ENCODE measurements around the gene TIGD1.

TIGD1 gene

DNA sequence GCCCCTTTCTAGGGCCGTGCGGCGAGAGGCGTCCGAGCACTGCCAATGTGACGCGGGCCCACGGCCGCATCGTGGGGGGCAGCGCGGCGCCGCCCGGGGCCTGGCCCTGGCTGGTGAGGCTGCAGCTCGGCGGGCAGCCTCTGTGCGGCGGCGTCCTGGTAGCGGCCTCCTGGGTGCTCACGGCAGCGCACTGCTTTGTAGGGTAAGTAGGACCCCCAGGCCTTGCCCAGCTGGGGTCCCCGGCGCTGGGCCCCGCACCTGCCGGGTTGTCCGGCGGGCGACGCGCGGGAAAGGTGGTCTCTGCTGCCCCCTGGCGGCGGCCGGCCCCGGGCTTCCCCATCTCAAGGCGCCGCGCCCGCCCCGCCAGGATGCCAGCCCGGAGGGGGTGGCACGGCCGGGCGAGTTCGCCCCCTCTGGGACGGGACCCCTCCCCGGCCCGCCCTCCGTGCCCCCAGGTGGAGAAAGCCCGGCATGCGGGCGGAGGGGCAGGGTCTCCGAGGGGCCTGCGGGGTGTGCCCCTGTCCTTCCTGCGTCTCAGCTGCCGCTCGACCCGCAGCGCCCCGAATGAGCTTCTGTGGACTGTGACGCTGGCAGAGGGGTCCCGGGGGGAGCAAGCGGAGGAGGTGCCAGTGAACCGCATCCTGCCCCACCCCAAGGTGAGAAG, 28.3 kb downstream of the TIGD1 start:
- no peak for DNase-seq

DNA sequence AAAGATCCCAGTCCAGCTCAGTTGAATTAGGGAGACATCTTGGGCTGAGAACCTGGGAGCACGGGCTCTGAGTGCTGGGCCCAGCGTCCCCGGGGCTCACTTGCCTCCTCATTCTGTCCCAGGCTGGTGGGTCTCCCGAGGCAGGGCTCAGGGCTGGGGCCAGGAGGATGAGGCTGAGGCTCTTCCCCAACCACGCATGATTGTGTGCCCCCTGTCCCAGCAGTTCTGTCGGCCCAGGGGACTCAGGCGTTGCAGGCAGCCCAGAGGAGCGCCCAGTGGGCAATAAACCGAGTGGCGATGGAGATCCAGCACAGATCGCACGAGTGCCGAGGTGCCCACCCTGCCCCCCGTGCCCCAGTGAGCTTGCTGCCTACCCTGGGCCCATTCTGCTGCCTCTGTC, 29.3 kb downstream of the TIGD1 start:
- no peak for DNase-seq

DNA sequence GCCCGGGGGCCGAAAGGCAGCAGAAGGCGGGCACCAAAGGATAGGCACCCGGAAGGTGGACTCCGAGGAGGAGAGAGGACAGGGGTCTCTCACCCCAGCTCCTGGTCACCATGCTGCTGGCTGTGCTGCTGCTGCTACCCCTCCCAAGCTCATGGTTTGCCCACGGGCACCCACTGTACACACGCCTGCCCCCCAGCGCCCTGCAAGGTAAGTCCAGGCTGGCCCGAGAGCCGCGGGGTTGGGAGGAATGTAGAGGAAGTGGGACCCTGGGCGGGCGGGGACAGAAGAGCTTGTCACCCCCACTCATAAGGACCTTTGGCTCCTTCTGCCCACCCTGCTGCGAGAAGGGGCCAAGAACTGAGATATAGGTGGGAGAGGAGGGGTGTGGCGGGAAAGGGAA, 29.9 kb downstream of the TIGD1 start:
- no peak for DNase-seq

DNA sequence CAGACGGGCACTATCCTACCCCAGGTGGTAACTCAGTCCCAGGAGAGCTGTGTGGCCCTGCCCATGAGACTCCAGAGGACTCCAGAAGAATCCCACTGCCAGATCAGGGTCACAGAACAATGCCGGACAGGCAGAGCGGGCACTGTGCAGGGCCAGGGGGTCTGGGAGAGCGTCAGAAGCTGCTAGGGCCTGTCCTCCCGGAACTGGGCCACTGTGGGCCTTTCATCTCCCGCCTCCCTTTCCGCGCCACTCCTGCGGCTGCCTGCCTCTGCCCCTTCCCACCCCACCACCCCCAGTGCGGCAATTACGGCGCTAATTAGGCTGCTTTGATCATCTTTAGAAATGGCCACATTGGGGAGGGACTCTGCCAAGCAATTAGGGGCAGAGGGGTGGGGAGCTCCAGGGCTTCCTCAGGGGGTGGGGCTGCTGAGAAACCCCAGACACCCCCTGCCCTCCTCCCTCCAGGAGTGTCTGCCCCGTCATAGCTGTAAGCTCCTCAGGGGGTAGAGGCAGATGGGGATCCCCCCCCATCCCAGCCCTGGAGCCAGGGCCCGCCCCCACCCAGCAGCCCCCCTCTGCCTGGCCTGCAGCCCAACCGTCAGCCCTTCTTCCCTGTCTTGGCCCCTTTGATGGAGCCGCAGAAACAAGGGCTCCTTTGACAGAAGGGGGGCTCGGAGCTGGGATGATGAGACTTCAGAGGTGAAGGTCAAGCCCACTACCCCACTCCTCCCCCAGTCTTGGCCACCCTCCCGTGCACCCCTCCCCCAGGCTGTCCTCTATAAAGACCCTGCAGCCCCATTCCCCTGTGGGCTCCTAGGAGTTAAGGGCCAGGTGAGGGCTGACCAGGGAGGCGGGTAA, 30.5 kb downstream of the TIGD1 start, which contains the start of gene PRSS56:
Gene PRSS56 (plus strand): TSS at position 808 of the 858 bp plus-strand sequence. CDS start 211 bp downstream, outside the sequence.
- peak; percentile 57 for DNase-seq

DNA sequence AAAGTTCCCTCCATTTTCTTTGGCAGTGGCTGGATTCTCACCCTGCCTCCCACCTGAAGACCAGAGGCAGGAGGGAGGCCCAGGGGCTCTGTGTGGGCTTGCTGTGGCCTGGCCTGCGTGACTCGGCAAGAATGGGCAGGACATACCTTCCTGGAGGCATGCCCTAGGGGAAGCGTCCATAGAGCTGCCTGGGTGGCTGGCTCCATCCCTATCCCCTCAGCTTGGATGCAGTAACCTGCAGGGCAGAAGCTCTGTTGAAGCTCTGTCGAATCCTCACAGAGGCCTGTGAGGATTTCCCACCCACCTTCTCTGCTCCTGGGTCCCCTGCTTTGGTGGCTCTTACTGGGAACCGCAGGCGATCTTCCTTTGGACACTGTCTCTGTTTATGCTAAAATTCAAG, 31.5 kb downstream of the TIGD1 start:
- no peak for DNase-seq

DNA sequence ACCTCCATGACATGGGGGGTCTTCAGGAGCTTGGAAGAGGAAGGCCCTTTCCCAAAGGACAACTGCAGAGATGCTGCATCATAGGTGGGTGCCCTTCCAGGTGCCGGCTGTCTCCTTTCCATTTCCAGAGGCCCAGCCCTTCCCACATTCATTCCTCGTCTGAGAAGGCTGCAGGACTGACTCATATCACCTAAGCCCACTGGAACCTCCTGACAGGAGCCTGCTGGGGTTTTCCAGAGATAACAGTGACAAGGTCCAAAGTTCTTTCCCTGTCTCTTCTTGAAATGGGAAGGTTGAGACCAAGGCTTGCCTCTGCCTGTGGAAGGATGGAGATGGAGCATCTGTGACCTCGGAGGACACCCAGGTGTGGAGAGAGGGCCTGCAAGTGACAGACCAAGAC, 33.8 kb downstream of the TIGD1 start:
- no peak for DNase-seq

DNA sequence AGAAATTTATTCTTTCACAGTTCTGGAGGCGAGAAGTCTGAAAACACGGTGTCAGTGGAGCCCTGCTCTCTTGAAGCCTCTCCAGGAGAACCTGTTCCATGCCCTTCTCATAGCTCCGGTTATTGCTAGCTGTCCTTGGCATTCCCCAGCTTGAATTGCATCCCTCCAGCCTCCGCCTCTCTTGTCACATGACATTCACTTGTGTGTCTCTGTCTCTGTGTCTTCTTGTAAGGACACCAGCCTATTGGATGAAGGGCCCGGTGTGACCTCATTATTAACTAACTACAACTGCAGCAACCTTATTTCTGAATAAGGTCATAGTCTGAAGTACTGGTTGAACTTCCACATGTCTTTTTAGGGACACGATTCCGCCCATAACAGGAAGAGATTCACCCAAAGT, 34.7 kb downstream of the TIGD1 start:
- DNase-seq, result no peak

DNA sequence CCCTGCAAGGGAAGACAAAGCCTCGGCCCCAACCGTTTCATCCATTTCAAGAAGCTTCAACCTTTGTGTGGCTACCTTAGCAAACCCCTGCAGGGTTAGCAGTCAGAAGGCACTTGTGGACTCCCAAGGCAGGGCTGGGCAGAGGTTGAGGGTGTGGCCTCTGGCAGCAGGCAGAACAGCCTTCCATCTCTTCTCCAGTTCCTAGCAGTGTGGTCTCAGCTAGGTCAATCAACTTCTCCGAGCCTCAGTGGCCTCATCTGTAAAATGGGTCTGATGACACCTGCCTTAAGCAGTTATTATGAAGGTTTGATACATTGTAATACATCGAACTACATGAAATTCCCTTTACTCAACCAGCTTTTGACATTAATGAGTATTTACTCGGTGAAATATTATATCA, 37.0 kb downstream of the TIGD1 start:
- no peak for DNase-seq

DNA sequence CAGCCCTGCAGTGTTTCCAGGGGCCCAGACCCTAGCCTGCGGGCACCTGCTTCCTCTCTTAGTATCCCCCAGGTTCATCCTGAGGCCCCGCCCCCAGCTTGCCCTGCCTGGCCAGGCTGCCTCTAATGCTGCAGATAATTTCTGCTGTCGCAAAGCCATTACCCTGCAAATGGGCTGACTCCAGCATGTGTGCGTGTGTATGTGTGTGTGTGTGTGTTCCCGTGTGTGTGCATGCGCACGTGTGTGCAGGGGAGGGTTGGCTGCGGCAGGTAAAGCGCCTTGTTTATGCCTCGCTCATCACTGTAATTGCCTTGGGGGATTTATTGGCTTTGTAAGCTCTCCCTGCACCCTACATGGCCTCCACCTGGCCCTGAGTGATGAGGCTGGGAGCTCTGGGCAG, 37.8 kb downstream of the TIGD1 start:
- DNase-seq, result no peak

DNA sequence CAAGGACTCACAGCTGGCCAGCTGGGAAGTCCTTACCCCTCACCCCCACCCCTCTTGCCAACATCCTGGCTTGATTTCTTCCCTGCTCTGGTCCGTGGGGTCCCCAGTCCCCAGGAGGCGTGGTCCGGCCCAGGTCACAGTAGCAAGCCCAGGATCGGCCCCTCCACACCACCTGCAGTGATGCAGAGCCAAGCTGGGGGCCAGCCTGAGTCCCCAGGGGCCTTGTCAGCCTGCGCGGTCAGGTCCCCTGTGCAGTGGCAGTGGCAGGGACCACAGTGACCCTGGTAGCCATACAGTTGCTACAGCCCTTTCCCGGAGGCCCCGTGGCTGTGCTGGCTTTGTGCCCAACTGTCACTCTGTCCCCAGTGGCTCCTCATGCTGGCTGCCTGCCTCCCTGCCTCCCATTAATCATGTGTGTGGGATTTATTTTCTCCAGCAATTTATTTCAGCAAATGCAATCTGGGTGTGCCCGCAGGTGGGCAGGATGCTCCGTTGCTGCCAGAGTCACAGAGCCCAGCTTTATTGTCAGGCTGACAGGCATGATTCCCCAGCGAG, 38.9 kb downstream of the TIGD1 start:
- peak; percentile 54 for DNase-seq

DNA sequence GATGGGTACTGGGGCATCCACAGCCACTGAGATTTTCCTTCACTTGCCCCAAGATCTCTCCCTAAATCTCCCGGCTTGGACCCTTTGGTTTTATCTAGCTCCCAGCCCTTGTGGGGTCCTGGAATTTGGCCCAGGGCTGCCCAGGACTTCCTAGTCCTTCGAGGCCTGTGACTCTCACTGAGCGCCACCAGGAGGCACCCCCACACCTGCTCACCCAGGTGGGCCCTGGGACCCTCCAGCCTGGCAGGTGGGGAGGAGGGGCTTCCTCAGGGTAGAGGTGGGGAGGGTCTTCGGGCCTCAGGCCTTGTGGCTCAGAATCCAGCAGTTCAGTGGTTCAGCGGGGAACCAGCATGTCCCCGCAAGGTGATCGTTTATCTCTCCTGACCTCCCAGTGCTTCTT, 42.1 kb downstream of the TIGD1 start:
- no peak for DNase-seq

DNA sequence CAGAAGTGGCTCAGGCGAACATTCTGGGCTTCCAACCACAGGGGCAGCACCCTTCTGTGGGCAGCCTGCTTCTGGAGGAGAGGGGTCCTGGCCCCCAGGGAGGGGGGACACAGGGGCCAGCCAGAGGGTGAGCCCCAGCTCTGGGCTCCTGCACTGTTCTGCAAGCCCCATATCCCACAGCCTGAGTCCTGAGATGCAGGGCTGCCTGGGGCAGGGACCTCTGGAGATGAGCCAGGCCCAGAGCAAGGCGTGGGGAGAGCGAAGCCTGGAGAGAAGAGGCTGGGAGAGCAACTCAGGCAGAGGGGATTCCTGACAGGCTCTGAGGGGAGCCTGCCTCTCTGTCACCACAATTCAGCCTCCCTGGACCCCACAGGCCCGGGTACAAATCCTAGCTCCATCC, 43.6 kb downstream of the TIGD1 start:
- DNase-seq, result no peak

DNA sequence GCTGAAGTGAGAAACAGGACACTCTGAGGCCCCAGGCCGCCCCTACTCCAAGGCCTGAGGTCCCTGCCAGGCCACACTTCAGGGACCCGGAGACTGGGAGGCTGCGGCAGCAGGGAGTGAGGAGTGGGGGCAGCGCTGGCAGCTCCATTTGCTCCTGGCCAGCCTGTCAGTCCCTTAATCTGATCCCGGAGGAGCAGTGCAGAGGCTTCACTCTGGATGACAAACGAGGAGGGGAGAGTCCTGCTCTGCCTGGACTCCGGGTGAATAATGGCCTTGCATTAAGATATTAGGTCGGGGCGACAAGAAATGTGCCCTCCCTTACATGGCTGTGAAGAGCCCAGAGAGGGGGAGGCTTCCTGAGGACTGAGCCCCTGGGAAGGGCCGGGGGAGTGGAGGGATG, 44.5 kb downstream of the TIGD1 start:
- no peak for DNase-seq

DNA sequence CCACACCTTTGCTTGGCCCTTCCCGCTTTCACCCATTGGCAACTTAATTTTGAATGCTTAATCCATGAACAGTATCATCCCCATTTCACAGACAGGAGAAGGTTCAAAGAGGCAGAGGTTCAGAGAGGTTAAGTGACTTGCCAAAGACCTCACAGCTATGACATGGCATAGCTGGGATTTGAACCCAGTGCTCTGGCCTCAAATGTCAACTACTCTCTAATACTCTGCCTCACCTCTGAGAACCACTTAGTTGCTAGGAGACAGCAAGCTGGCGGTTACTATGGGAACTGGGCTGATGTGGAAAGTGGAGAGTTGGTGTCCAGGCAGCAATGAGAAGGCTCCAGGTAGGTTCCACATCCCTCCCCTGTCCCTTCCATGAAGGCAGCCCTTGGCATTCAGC, 45.9 kb downstream of the TIGD1 start:
- no peak for DNase-seq

DNA sequence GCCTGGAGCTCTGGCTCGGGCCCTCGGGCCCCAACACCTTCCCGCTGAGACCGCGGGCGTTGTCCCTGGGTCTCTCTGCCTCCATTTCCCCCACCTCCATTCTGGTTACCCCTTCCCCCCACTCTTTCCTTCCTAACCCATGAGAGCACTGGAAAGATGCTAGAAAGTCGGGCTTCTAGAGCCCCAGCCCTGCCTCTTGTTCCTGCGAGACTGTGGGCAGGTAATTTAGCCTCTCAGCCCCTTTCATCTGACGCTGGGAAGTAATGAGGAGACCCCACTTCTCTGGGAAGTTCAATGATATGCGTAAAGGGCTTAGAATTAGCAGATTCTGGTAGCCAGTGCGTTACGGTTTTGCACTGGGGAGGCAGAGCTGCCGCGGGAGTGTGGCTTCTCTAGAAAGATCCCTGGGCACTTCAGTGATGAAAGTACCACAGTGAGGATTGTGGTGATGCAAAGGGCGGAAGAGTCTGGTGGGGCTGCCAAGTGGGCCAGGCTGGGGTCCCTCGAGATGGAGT, 46.5 kb downstream of the TIGD1 start:
- no peak for DNase-seq

DNA sequence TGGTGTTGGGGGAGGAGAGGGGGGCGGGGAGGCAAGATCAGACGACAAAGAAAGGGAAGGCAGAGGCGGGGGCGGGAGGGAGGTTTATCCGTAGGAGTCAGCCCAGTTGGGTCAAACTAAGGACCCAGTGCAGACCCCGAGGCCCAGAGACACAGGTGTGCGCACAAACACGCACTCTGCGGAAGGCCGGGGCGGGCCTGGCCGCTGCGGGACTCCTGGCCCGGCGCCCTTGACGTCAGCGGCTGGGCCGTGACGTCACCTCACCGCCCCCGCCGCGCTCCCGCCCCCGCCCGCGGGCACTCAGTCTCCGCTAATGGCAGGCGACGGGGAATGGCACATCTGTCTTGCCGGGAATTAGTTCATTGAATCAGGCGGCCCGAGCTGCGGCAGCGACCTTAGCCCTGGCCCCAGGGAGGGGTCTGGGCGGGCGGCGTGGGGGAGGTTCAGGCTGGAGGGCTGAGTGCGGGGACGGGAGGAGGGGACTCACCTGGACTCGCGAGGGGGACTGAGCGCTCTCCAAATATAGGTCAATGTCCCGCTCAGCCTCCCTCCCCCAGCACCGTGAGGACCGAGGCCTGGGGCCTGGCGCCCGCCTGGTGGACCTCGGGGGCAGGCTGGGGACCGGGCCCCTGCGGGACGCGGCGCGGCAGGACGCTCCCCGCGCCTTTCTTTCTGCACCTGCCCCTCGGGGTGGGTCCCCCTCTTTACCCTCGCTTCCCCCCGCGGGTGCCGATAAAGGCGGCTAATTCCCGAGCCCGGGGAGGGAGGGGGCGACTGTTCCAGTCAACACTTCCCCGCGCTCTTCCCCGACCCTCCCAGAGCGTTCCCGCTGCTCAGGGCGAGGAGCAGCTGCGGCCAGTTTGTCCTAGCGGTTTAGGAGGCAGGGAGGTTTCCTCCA, 47.2 kb downstream of the TIGD1 start:
- no peak for DNase-seq

DNA sequence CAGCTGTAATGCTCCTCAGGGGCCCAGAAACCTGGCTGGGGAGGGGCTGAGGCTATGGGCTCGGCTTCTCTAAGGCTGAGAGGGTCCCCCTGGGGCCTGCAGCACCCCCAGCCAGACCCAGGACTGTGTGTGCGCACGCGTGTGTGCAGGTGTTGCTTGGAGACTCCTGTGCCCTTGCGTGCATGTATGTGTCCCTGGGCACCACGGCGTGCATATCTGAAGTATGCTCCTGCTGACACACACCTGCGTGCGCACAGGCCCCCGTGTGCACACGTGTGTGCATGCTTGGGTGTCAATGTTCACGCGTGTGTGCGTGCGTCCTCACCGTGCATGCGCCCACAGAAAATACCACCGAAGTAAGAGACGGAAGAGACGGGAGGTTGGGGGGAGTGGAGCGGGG, 47.8 kb downstream of the TIGD1 start:
- DNase-seq, result no peak

DNA sequence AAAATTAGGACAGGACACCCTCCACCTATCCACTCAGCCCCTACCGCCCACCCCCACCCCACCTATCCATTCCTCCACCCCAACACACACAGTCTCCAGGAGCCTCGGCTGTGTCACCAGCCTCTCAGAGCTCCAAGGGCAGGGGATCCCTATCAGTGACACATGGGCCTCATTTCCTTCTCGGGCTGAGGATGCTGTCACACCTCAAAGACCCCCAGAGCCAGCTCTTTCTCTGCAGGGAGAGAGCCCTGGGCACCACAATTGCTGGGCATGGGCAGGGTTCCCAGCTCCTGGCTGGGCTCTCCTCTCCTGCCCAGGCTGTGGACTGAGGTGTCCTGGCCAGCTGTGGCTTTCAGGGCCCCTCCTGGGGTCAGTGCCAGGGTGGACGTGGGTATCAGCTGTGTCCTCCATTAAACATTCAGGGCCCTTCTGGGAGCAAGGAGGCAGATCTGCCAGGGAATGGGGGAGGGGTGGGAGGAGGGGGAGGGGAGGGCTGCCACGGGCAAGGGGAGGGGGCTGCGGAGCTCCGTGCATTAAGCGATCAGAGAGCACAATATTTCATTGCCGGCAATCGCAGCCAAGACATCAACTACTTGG, 48.5 kb downstream of the TIGD1 start:
- no peak for DNase-seq

DNA sequence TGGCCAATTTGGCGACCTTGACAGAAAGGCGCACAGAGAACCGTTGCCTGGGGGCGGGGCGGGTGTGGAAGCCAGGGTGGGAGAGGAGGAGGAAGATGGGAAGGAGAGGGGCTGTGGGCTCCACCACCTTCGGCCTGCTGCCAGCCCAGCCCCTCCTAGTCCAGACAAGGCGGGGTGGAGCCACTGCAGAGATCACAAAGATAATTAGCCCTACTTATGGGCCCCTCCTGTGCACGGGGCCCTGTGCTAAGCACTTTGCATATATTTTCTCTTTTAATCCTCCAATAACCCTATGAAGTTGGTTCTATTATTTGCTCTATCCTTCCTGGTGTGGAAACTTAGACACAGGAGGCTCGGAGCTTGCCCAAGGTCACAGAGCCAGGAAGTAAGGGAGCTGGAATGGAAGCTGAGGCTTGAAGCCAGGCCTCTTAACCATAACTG, 49.0 kb downstream of the TIGD1 start:
- no peak for DNase-seq

DNA sequence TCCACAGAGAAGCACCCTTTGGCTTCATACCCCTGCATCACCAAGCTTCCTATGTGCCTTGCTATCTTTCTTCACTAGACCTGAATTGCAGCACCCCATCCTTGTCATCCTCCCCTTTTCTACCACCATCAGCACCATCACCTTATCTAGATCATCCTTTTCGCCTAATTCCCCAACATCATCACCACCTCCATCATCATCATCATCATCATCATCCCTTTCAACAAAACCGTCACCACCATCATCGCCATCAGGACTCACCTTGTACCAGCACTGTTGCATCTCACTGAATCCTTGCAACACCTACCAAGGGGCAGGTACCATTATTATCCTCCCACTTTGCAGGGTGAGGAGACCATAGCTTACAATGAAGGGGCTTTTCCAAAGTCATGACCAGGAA, 51.9 kb downstream of the TIGD1 start:
- DNase-seq, result no peak
